ENCODE data around the gene CHRNA1. TPM values are rescaled to one million over a fixed set of nuclear protein-coding genes. Genes with fewer than 3 reads are reported as not detected.

The CHRNA1 gene
- total RNA-seq, 4 donors from 2014 or later = not detected

- H3K27ac ChIP-seq = no peak overlapping the region
- H3K36me3 ChIP-seq = peaks cover 0 to 22% of the 10 kb centered on the region in 2 donors
- no peaks in the 10 kb centered on the region for H3K4me1 ChIP-seq
- no peaks in the 10 kb centered on the region for H3K9me3 ChIP-seq
- H3K27me3 ChIP-seq = no peaks in the 10 kb centered on the region
- TF ChIP-seq EP300 (IDR thresholded peaks at IDR 0.05) (no peak), POLR2A (IDR thresholded peaks at IDR 0.05) (no peak), POLR2AphosphoS5 (IDR thresholded peaks at IDR 0.05) (no peak), CTCF (IDR thresholded peaks at IDR 0.05) (no peak)
- 68 to 69% methylated on average over 8 of the region's 8 CpGs for WGBS, 2 donors (ENCODE audit: low coverage in 1 of 2)
- no peak overlapping the region for H3K4me3 ChIP-seq
- ATAC-seq = no peak
Observed at GRCh38 chr2:174800436-174801205, 36.3 kb upstream of the CHRNA1 start.

- Histone ChIP-seq H3K36me3 (peaks cover 0 to 22% of the 10 kb centered on the region in 2 donors), H3K4me3 (no peak overlapping the region), H3K9me3 (no peaks in the 10 kb centered on the region), H3K27me3 (no peaks in the 10 kb centered on the region), H3K27ac (no peak overlapping the region), H3K4me1 (no peaks in the 10 kb centered on the region)
- no peak for ATAC-seq
- TF ChIP-seq CTCF (IDR thresholded peaks at IDR 0.05) = no peak
- TF ChIP-seq POLR2AphosphoS5 (IDR thresholded peaks at IDR 0.05) = no peak
- TF ChIP-seq POLR2A (IDR thresholded peaks at IDR 0.05) = no peak
- no peak for TF ChIP-seq EP300 (IDR thresholded peaks at IDR 0.05)
- 100% methylated on average over 1 of the region's 1 CpG for WGBS, 2 donors (ENCODE audit: low coverage in 1 of 2)
Observed at GRCh38 chr2:174798801-174799200, 34.5 kb upstream of the CHRNA1 start.

GRCh38 chr2:174797781-174798276, 33.6 kb upstream of the CHRNA1 start:
- Histone ChIP-seq H3K27me3 (no peaks in the 10 kb centered on the region), H3K4me1 (no peaks in the 10 kb centered on the region), H3K9me3 (no peaks in the 10 kb centered on the region), H3K27ac (no peak overlapping the region), H3K4me3 (no peak overlapping the region), H3K36me3 (peaks cover 0 to 22% of the 10 kb centered on the region in 2 donors)
- ATAC-seq = no peak
- no peak for TF ChIP-seq POLR2AphosphoS5 (IDR thresholded peaks at IDR 0.05)
- no peak for TF ChIP-seq CTCF (IDR thresholded peaks at IDR 0.05)
- no peak for TF ChIP-seq EP300 (IDR thresholded peaks at IDR 0.05)
- no peak for TF ChIP-seq POLR2A (IDR thresholded peaks at IDR 0.05)
- 70 to 72% methylated on average over 1 of the region's 1 CpG for WGBS, 2 donors (ENCODE audit: low coverage in 1 of 2)

GRCh38 chr2:174796319-174796771, 32.1 kb upstream of the CHRNA1 start:
- H3K4me3 ChIP-seq = no peak overlapping the region
- peaks cover 0 to 22% of the 10 kb centered on the region in 2 donors for H3K36me3 ChIP-seq
- H3K9me3 ChIP-seq = no peaks in the 10 kb centered on the region
- H3K27me3 ChIP-seq = no peaks in the 10 kb centered on the region
- ATAC-seq = no peak
- no peaks in the 10 kb centered on the region for H3K4me1 ChIP-seq
- no peak for TF ChIP-seq POLR2A (IDR thresholded peaks at IDR 0.05)
- no peak for TF ChIP-seq POLR2AphosphoS5 (IDR thresholded peaks at IDR 0.05)
- no peak overlapping the region for H3K27ac ChIP-seq

GRCh38 chr2:174794851-174795374, 30.6 kb upstream of the CHRNA1 start:
- TF ChIP-seq POLR2AphosphoS5 (IDR thresholded peaks at IDR 0.05) (no peak), POLR2A (IDR thresholded peaks at IDR 0.05) (no peak), EP300 (IDR thresholded peaks at IDR 0.05) (no peak), CTCF (IDR thresholded peaks at IDR 0.05) (no peak)
- H3K27me3 ChIP-seq = no peaks in the 10 kb centered on the region
- H3K4me3 ChIP-seq = no peak overlapping the region
- H3K27ac ChIP-seq = no peak overlapping the region
- 77 to 94% methylated on average over 3 of the region's 3 CpGs for WGBS, 2 donors (ENCODE audit: low coverage in 1 of 2)
- ATAC-seq = no peak
- no peaks in the 10 kb centered on the region for H3K9me3 ChIP-seq
- H3K4me1 ChIP-seq = no peaks in the 10 kb centered on the region
- peaks cover 0 to 18% of the 10 kb centered on the region in 2 donors for H3K36me3 ChIP-seq
